GM21737 (cell line): ENCODE measurements around the gene RBL1.
"Not testable (repeated sequence)": the region's sequence is repeated elsewhere in the genome, so short reads cannot be mapped to it uniquely, and the experiment has no call there.

Experiments
- ATAC-seq: cut with Tn5 transposase; IDR thresholded peaks from one replicate; pipeline ENCODE4 v1.9.1; 2021; ENCODE audit warnings: mild to moderate bottlenecking, moderate library complexity; ENCODE audit not compliant: unreplicated experiment

RBL1 gene

GRCh38 chr20:37095599-37096414, at the start of gene RBL1:
Gene RBL1, minus strand, starts transcription at chr20:37095997. Its CDS starts 69 bp downstream, at chr20:37095928.
- ATAC-seq = peak; percentile 61

- ATAC-seq = no peak
Measured at GRCh38 chr20:37144856-37145404, 49.1 kb upstream of the RBL1 start.

- no peak for ATAC-seq
Measured at GRCh38 chr20:37142708-37143107, 46.9 kb upstream of the RBL1 start.

- no peak for ATAC-seq
Measured at GRCh38 chr20:37137547-37137946, 41.8 kb upstream of the RBL1 start.

- ATAC-seq = no peak
Measured at GRCh38 chr20:37133952-37134351, 38.2 kb upstream of the RBL1 start.

GRCh38 chr20:37131486-37131885, 35.7 kb upstream of the RBL1 start:
- no peak for ATAC-seq

GRCh38 chr20:37128803-37129202, 33.0 kb upstream of the RBL1 start:
- ATAC-seq = no peak

- ATAC-seq = not testable (repeated sequence)
Measured at GRCh38 chr20:37126290-37126689, 30.5 kb upstream of the RBL1 start.

- no peak for ATAC-seq
Measured at GRCh38 chr20:37123441-37123840, 27.6 kb upstream of the RBL1 start.

GRCh38 chr20:37120497-37120896, 24.7 kb upstream of the RBL1 start:
- ATAC-seq = no peak

- ATAC-seq = no peak
Measured at GRCh38 chr20:37119356-37120036, 23.7 kb upstream of the RBL1 start.

GRCh38 chr20:37114012-37114411, 18.2 kb upstream of the RBL1 start:
- ATAC-seq = no peak

GRCh38 chr20:37111926-37112455, 16.2 kb upstream of the RBL1 start:
- no peak for ATAC-seq

GRCh38 chr20:37108676-37109075, 12.9 kb upstream of the RBL1 start:
- no peak for ATAC-seq

GRCh38 chr20:37102571-37102970, 6.8 kb upstream of the RBL1 start:
- no peak for ATAC-seq

GRCh38 chr20:37096415-37097041, 731 bp upstream of the RBL1 start:
- peak; percentile 5 for ATAC-seq

- ATAC-seq = peak; percentile 19
Measured at GRCh38 chr20:37095108-37095598, 644 bp downstream of the RBL1 start.

GRCh38 chr20:37090407-37090806, 5.4 kb downstream of the RBL1 start:
- ATAC-seq = no peak

- ATAC-seq = no peak
Measured at GRCh38 chr20:37081717-37082289, 14.0 kb downstream of the RBL1 start.

- ATAC-seq = no peak
Measured at GRCh38 chr20:37077009-37077408, 18.8 kb downstream of the RBL1 start.
